Activated CD4-positive, alpha-beta T cell treated with anti-CD3 and anti-CD28 coated beads, Interleukin-2, amount 50 U/mL, for 24 hours (primary cell): ENCODE measurements around the gene CNDP2.
"Not testable (repeated sequence)": the region's sequence is repeated elsewhere in the genome, so short reads cannot be mapped to it uniquely, and the experiment has no call there.

Experiments
- DNase-seq, 2 donors: peaks; one replicate each; pipeline ENCODE4 v3.0.0-alpha.2; 2020; ENCODE audit warnings: low read depth in 1 of 2, low spot score in 1 of 2

Gene CNDP2

GRCh38 chr18:74517236-74517630 is 21.1 kb downstream of the CNDP2 start:
- no peak for DNase-seq

- DNase-seq, result no peak
These were observed 22.5 kb downstream of the CNDP2 start for GRCh38 chr18:74518456-74519295.

- no peak for DNase-seq
These were observed 23.3 kb downstream of the CNDP2 start for GRCh38 chr18:74519320-74520095.

GRCh38 chr18:74520096-74520833 is 24.1 kb downstream of the CNDP2 start:
- no peak for DNase-seq

GRCh38 chr18:74521068-74521725 is 25.0 kb downstream of the CNDP2 start:
- DNase-seq, result no peak

GRCh38 chr18:74522635-74523548 is 26.7 kb downstream of the CNDP2 start:
- DNase-seq, result no peak

- DNase-seq, result no peak
These were observed 27.9 kb downstream of the CNDP2 start for GRCh38 chr18:74524097-74524496.

GRCh38 chr18:74524915-74525314 is 28.8 kb downstream of the CNDP2 start:
- not testable (repeated sequence) for DNase-seq

- DNase-seq, result no peak
These were observed 29.6 kb downstream of the CNDP2 start for GRCh38 chr18:74525741-74526140.

- DNase-seq, result no peak
These were observed 30.3 kb downstream of the CNDP2 start for GRCh38 chr18:74526488-74526887.

GRCh38 chr18:74528478-74528877 is 32.3 kb downstream of the CNDP2 start:
- no peak for DNase-seq

GRCh38 chr18:74528913-74529312 is 32.8 kb downstream of the CNDP2 start:
- DNase-seq, result no peak

GRCh38 chr18:74529378-74529777 is 33.2 kb downstream of the CNDP2 start:
- DNase-seq, result no peak

GRCh38 chr18:74529811-74530583 is 33.8 kb downstream of the CNDP2 start:
- DNase-seq, result no peak

- DNase-seq, result no peak
These were observed 34.4 kb downstream of the CNDP2 start for GRCh38 chr18:74530584-74530862.

- DNase-seq, result no peak
These were observed 34.9 kb downstream of the CNDP2 start for GRCh38 chr18:74531043-74531442.

GRCh38 chr18:74532511-74533025 is 36.4 kb downstream of the CNDP2 start:
- DNase-seq, result no peak

- no peak for DNase-seq
These were observed 37.5 kb downstream of the CNDP2 start for GRCh38 chr18:74533666-74534065.
